Measurements from ENCODE around the gene EEIG1.

EEIG1 gene

GRCh38 chr9:128001779-128002298 lies 21.1 kb upstream of the EEIG1 start:
- no peak overlapping the region for H3K4me2 ChIP-seq (ENCODE audit: low read depth, low read length)
- no peaks in the 10 kb centered on the region for H4K20me1 ChIP-seq (ENCODE audit: insufficient read depth, low read length)
- H3K9me3 ChIP-seq (replicated peaks; ENCODE audit: insufficient read depth, low read length) = no peaks in the 10 kb centered on the region
- TF ChIP-seq CTCF (IDR thresholded peaks at IDR 0.05; ENCODE audit: low read length) (no peak), EZH2 (optimal IDR thresholded peaks at IDR 0.05; ENCODE audit: low read depth, low read length) (no peak), EZH2phosphoT487 (IDR thresholded peaks at IDR 0.05; ENCODE audit: low read length) (no peak)
- H3K4me1 ChIP-seq (ENCODE audit: low read length) = no peaks in the 10 kb centered on the region
- no peak overlapping the region for H2AFZ ChIP-seq (ENCODE audit: low read length)
- DNase-seq = no peak
- H3K9ac ChIP-seq (ENCODE audit: low read length) = no peak overlapping the region
- no peaks in the 10 kb centered on the region for H3K36me3 ChIP-seq (replicated peaks; ENCODE audit: insufficient read depth, low read length)
- no peak overlapping the region for H3K4me3 ChIP-seq (ENCODE audit: low read length)
- H3F3A ChIP-seq (ENCODE audit: insufficient read depth, low read length) = no peaks in the 10 kb centered on the region
- H3K79me2 ChIP-seq (ENCODE audit: low read length) = no peaks in the 10 kb centered on the region
- H3K9me2 ChIP-seq (replicated peaks; ENCODE audit: insufficient read depth, low read length) = no peaks in the 10 kb centered on the region
- no peaks in the 10 kb centered on the region for H3K27me3 ChIP-seq (replicated peaks; ENCODE audit: insufficient read depth, low read length)
- no peak overlapping the region for H3K27ac ChIP-seq (ENCODE audit: low read length)

- no peak for DNase-seq
- Histone ChIP-seq H3K36me3 (replicated peaks; ENCODE audit: insufficient read depth, low read length) (no peaks in the 10 kb centered on the region), H3F3A (ENCODE audit: insufficient read depth, low read length) (no peaks in the 10 kb centered on the region), H4K20me1 (ENCODE audit: insufficient read depth, low read length) (no peaks in the 10 kb centered on the region), H3K4me3 (ENCODE audit: low read length) (no peak overlapping the region), H2AFZ (ENCODE audit: low read length) (no peak overlapping the region), H3K9ac (ENCODE audit: low read length) (no peak overlapping the region), H3K4me1 (ENCODE audit: low read length) (no peaks in the 10 kb centered on the region), H3K9me2 (replicated peaks; ENCODE audit: insufficient read depth, low read length) (no peaks in the 10 kb centered on the region), H3K27me3 (replicated peaks; ENCODE audit: insufficient read depth, low read length) (no peaks in the 10 kb centered on the region), H3K27ac (ENCODE audit: low read length) (no peak overlapping the region), H3K79me2 (ENCODE audit: low read length) (no peaks in the 10 kb centered on the region), H3K4me2 (ENCODE audit: low read depth, low read length) (no peak overlapping the region), H3K9me3 (replicated peaks; ENCODE audit: insufficient read depth, low read length) (no peaks in the 10 kb centered on the region)
- TF ChIP-seq EZH2phosphoT487 (IDR thresholded peaks at IDR 0.05; ENCODE audit: low read length) = no peak
- no peak for TF ChIP-seq EZH2 (optimal IDR thresholded peaks at IDR 0.05; ENCODE audit: low read depth, low read length)
- TF ChIP-seq CTCF (IDR thresholded peaks at IDR 0.05; ENCODE audit: low read length) = no peak
Measured at GRCh38 chr9:128001151-128001778, 20.5 kb upstream of the EEIG1 start.

- H3K4me1 ChIP-seq (ENCODE audit: low read length) = no peaks in the 10 kb centered on the region
- TF ChIP-seq EZH2phosphoT487 (IDR thresholded peaks at IDR 0.05; ENCODE audit: low read length) = no peak
- no peak for TF ChIP-seq EZH2 (optimal IDR thresholded peaks at IDR 0.05; ENCODE audit: low read depth, low read length)
- H3K4me3 ChIP-seq (ENCODE audit: low read length) = no peak overlapping the region
- H3K4me2 ChIP-seq (ENCODE audit: low read depth, low read length) = no peak overlapping the region
- H4K20me1 ChIP-seq (ENCODE audit: insufficient read depth, low read length) = no peaks in the 10 kb centered on the region
- H3K36me3 ChIP-seq (replicated peaks; ENCODE audit: insufficient read depth, low read length) = no peaks in the 10 kb centered on the region
- H3K9me2 ChIP-seq (replicated peaks; ENCODE audit: insufficient read depth, low read length) = no peaks in the 10 kb centered on the region
- DNase-seq = no peak
- H3K27ac ChIP-seq (ENCODE audit: low read length) = no peak overlapping the region
- H3K79me2 ChIP-seq (ENCODE audit: low read length) = no peaks in the 10 kb centered on the region
- no peaks in the 10 kb centered on the region for H3K9me3 ChIP-seq (replicated peaks; ENCODE audit: insufficient read depth, low read length)
- no peaks in the 10 kb centered on the region for H3F3A ChIP-seq (ENCODE audit: insufficient read depth, low read length)
- no peaks in the 10 kb centered on the region for H3K27me3 ChIP-seq (replicated peaks; ENCODE audit: insufficient read depth, low read length)
- no peak overlapping the region for H2AFZ ChIP-seq (ENCODE audit: low read length)
- no peak overlapping the region for H3K9ac ChIP-seq (ENCODE audit: low read length)
Measured at GRCh38 chr9:127999461-127999860, 18.7 kb upstream of the EEIG1 start.

- Histone ChIP-seq H3K9me3 (replicated peaks; ENCODE audit: insufficient read depth, low read length) (no peaks in the 10 kb centered on the region), H2AFZ (ENCODE audit: low read length) (no peak overlapping the region), H3K4me2 (ENCODE audit: low read depth, low read length) (no peak overlapping the region), H3K4me3 (ENCODE audit: low read length) (no peak overlapping the region), H3K9ac (ENCODE audit: low read length) (no peak overlapping the region), H3F3A (ENCODE audit: insufficient read depth, low read length) (no peaks in the 10 kb centered on the region), H3K79me2 (ENCODE audit: low read length) (no peaks in the 10 kb centered on the region), H4K20me1 (ENCODE audit: insufficient read depth, low read length) (no peaks in the 10 kb centered on the region), H3K27ac (ENCODE audit: low read length) (no peak overlapping the region), H3K9me2 (replicated peaks; ENCODE audit: insufficient read depth, low read length) (no peaks in the 10 kb centered on the region), H3K36me3 (replicated peaks; ENCODE audit: insufficient read depth, low read length) (no peaks in the 10 kb centered on the region), H3K27me3 (replicated peaks; ENCODE audit: insufficient read depth, low read length) (no peaks in the 10 kb centered on the region), H3K4me1 (ENCODE audit: low read length) (no peaks in the 10 kb centered on the region)
- no peak for DNase-seq
- no peak for TF ChIP-seq EZH2 (optimal IDR thresholded peaks at IDR 0.05; ENCODE audit: low read depth, low read length)
Measured at GRCh38 chr9:127993721-127994120, 12.9 kb upstream of the EEIG1 start.

Data from MM.1S (cell line).